Limb (tissue), 2 donors: ENCODE data around the gene RPS6KA2.

Source experiments
- DNase-seq, 2 donors: peaks; one replicate each; pipeline ENCODE4 v3.0.0-alpha.2; 2016; ENCODE audit errors: extremely low spot score in 2 of 2

RPS6KA2 gene

DNA sequence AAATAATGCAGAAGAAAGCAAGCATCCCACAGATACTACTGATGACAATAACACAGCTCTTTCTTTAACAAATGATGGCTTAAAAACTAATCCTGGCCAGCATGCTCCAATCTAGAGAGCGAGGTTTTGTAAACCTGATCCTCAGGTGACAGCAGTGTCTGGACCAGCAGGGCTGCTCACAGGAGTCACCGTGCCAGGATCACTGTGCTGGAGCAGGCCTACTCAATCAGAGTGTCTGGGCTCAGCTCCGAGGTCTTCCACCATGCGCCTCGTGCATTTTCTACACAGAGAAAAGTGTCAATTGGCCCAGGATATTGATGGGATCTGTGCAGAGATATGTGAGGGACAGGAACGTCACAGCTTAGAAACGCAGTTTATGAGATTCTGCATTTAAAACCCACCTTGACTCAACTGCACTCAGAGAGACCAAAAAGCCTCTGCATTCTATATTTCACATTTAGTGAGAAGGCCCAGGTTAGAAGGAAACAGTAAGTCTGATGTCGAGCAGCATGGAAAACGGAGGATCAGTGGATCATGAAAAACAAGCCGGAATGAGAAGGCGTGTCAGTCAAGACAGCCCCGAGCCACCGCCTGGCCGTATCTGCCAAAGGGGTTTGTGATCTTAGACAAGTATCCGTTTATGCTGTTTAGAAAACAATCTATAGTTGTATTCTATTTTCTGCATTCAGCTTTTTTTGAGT lies 48.4 kb downstream of the RPS6KA2 start:
- DNase-seq: no peak

DNA sequence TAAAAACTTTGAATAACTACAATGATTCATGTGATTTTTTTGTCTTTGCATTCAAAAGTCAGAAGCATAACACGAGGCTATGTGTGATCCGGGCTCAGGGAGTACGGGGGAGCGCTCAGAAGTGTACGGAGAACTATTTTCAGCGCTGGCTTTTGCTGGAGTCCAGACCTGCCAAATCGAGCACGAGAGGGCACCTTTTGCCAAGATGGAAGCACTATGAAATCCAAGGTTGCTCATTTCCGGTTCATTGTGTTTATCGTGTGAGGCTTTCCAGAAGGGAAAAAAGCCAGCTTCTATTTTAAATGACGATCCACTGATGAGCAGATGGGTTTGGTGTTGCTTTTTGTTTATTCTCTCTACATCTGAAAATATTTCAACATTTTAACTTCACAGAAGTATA lies 51.8 kb downstream of the RPS6KA2 start:
- DNase-seq: no peak

DNA sequence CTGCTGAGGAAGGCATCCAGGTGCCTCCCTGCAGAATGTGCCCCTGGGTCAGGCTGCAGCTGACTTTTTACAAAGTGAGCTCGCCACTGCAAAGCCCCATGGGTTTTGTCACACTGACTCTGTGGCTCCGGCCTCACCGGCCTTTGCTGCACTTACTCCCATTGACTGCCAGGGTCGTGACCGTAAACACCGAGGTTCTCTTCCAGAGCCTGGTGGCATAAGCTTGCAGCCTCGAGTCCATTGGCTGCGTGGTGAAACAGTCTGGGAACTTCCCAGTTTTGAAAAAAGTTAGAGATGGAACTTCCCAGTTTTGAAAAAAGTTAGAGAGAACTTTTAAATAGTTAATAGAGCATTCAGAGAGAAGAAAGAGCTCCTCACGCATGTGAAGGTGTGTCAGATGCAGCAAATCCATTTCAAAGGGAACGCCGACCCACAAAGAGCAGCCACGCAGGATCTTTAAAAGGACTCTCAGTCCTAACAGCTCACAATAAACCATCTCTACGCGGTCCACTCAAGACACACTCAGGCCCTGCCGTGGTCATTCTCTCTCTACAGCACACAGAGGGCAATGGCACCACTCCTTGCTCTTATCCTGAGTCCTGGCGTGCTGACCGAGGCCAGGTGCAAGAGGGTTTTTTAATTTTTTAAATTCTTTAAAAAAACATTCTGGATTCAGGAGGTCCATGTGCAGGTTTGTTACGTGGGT lies 53.4 kb downstream of the RPS6KA2 start:
- no peak for DNase-seq

DNA sequence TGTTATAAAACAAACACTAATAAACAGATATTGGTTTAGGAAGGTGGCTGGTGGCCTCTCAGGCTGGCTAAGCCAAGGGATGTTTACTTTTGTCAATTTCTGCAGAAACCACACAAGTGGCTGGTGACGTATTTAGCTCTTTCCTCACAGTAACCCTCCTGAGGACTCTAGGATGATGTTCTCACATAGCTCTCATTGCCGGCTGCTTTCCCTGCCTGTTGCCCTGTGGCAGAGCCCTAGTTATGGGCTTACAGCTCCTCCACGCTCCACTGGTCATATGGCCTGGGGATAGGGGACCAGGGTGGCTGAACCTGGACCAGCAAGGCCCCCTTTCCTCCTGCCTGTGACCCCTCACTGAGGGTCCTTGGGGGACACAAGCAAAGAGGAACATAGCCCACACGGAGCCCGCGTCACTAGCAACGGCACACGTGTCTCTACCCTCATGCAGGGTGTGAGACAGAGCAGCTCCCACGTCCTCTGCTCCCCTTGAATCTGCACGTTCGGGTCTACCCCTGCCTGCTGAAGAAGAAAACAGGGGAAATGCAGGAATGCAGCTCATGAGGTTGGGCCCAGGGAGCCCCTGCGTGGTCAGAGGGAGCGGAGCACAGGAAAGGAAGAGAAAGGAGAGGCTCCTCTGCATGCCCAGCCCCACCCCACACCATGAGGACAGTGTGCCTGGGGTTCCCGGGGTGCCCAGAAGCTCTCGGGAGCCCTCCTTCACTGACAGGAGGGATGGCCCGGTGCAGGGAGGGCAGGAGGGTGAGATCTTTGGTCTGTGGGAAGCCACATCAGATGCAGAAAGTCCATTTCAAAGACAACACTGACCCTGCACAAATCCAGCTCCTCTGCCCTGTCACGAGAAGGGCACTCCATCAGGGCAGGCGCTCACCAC lies 54.4 kb downstream of the RPS6KA2 start:
- DNase-seq: peak in 1 of 2 donors; percentile 37

DNA sequence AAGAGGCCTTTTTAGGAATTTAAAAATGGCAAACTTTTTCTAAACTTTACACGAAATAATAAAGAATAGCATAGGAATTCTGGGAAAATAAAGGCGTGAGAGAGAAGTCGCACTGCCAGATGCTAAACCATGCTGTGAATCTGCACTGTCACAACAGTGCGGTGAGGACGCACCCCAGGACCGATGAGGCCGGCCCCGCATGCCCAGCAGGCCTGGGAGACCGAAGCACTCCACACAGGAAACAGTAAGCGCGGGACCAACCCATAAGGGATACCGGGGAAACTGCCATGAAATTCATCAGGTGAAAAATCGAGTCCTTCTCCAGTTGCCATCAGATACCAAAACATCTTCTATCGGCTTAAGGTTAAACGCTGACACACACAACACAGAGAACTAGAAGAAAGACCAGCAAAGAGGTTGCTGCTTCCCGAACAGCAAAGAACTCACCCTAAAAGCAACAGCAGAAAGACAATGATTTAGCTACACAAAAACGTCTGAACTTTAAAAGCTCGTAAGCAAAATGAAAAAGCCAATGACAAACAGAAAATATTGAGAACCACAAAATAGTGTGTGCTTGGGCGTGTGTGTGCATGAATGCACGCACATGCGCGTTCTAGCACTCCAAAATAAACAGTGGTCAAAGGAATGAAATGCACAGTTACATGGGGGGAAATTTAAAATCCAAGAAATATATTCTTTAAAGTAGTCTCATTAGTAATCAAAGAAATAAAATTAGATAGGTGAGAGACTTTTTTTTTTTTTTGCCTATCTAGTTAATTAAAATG lies 55.9 kb downstream of the RPS6KA2 start:
- no peak for DNase-seq

DNA sequence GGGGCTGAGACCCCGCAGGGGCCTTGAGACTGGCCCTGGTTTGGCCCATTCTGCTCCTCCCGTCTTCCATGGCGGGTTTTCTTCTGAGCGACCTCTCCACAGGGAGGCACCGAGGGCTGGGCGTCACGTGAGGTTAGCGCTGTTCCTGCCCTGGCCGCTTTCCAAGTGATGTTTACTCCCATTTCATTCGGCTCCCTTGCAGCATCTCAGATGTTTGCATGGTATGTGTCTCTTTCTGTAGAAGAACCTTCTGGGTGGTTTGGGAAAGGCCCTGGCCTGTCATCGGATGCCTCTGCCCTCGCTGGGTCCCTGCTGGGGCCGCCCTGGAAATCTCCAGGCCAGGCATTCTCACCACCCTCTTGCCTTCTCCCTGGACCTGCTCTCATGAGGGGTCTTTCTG lies 57.8 kb downstream of the RPS6KA2 start:
- no peak for DNase-seq

DNA sequence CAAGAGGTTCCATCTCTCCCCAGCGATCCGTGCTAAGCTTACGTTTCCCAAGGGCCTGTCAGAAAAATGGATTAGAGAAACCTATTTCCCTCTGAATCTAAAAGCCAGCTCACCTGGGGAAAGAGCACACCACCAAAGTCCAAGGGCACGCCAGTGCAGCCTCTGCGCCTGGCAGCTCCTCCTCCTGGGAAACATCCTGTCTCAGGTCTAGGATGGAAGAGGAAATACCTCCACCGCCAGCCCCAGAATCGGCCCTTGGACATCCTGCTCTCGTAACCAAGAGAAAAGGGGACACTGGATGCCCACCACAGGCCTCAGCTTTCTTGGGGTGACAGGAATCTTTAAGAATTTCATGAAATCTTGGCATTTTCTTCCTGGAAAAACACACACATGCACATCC lies 59.2 kb downstream of the RPS6KA2 start:
- no peak for DNase-seq

- DNase-seq: no peak
Measured at GRCh38 chr6:166567107-166567506, 59.9 kb downstream of the RPS6KA2 start.

DNA sequence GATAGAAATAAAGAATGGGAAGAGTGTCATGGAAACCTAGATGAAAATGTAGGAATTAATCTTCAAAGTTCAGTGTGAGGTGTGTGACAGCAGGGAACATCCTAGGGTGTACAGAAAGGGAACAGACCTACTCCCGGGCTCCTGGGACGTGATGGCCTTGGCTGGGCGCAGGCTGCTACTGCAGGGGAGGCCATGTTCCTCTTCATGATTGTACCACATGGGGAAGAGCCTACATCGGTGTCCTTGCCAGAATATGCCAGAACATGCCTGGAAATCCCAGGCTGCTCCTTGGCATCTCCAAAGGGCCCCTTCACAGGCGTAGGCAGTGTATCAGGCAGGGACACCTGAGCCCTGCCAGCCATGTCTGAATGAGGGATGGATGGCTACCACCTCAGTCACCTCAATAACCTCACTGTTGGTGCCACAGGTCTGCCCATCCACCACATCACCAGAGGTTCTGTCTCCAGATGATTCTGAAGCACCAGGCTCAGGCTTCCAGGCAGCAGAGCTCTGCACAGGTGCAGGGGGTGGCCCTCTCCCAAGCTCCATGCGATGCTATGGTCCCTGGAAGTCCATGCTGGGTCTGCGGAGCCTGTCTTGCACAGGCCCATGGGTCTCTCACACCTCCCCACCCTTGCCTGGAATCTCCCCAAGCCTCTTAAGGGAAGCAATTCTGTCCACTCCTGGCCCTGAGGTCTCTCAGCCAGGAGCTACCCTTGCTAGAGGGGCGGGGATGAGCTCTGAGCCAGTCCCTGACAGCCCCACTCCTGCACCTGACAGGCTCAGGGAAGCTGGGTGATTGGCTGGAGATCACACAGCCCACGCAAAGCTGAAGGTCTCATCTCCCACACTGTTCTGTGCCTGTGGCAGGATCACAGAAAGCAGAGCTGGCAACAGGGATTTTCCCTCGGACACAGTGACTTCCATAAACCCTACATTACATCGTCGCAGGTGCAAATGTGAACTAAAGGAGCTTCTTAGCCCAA lies 60.7 kb downstream of the RPS6KA2 start:
- no peak for DNase-seq

- no peak for DNase-seq
Measured at GRCh38 chr6:166565084-166565967, 61.7 kb downstream of the RPS6KA2 start.

GRCh38 chr6:166563805-166564204 lies 63.2 kb downstream of the RPS6KA2 start:
- DNase-seq: no peak

GRCh38 chr6:166563200-166563599 lies 63.9 kb downstream of the RPS6KA2 start:
- DNase-seq: no peak

GRCh38 chr6:166562726-166563125 lies 64.3 kb downstream of the RPS6KA2 start:
- no peak for DNase-seq

DNA sequence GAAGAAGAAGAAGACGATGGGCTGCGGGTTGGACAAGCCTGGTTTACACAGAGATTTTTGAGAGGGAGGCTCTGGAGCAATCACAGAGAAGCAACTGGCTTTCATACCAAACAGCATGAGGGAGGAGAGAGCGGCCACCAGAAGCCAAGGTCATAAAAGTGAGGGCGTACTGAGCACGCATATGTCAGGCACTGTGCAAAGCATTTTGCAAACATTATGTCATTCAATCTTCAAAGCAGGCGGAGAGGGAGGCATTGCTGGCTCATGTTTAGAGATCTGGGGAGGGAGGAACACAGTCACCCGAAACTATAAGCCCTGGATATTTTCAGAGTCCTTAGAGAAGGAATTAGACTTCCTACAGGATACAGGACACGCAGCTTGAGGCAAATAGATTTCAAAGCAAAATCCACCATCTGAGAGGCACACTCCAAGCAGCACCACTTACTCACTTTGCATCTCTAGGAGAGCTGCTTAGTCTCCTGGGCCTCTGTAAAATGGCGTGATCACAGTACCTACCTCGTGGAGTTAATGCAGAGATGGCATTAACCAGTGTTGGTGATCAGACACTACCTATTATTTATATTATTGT lies 65.2 kb downstream of the RPS6KA2 start:
- DNase-seq: peak in 1 of 2 donors; percentile 58

GRCh38 chr6:166560222-166560621 lies 66.8 kb downstream of the RPS6KA2 start:
- DNase-seq: no peak

DNA sequence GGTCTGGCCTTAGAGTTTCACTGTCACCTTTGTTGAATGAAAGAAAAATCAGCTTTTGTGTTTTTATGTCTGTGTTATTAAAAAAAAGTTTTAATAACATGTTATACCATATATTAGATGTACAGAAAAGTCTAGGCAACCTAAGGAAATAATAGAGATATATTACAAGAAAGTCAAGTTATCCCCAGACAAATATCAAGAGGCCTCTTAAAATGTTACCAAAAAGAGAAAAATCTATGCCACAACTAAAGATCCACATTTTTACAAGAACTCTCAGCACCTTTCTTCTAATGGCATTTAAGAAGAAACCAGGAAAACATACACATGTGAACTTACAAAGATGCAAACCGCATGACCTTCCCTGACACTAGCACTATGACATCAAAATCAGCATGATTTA lies 67.4 kb downstream of the RPS6KA2 start:
- DNase-seq: no peak

DNA sequence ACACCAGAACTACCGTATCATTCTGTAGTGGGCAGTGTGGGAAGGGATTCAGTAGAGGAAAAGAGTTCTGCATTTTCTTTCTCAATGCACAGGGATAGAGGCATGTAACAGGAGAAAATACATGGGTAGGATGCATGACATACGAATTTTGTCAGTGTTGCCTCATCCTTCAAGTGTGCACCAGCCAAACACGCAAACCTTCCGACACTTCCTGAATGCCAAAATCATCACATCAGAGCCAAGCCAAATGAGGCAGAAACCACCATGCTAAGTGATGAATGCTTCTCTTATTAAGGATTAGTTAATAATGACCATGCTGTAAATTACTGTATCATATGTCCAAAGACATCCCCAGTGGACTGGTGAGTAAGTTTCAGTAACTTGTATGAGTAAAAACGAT lies 67.8 kb downstream of the RPS6KA2 start:
- DNase-seq: no peak

DNA sequence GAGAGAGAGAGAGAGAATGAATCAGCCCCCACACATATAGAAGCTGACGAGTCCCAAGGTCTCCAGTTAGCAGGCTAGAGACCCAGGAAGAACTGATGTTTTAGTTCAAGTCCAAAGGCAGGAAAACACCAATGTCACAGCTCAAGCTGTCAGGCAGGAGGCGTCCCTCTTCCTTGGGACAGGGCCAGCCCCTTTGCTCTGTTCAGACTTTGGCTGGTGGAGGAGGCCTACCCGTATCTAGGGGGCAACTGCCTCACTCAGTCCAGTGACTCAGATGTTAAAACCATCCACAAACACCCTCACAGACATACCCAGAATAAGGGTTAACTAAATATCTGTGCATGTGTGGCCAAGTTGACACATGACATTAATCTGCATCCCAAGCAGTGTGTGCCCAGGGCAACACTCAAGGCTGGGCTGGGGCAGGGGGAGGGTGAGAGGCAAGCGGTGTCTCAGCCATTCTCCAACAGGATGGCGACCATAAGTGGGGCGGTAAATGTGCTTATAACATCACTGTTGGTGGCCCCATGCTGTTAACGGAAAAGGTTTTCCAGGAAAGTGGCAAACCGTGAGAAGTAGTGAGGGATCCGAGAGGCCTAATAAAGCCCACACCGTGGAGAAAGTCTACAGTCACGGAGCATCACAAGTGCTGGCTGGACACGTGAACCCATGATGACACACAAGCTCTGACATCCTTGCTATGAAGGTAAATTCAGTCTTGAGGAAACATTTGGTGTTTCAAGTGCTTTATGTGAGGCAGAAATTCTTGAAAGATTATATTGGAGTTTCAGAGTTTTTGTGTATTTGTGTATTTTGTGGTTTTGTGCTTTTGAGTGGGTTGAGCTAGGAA lies 68.7 kb downstream of the RPS6KA2 start:
- no peak for DNase-seq
